HCT116 (cell line): ENCODE data around the gene TEX22. TPM values are rescaled to one million over a fixed set of nuclear protein-coding genes. Genes with fewer than 3 reads are reported as not detected.

Experiments
- ATAC-seq: fragments of 200-7000 bp; cut with Tn5 transposase; 2 replicates; pipeline ENCODE4 v1.9.1; 2020; ENCODE audit warnings: mild to moderate bottlenecking, moderate library complexity
- BruUV-seq: library from RNA; stranded (reverse); fragments of 400-500 nt; replicated peaks from 2 replicates; lab custom pipeline; 2021; lab: Mats Ljungman, UMichigan
- CTCF ChIA-PET: fragments of 300-600 bp; sonication (Branson Sonifier 250); formaldehyde crosslinking; loops from one replicate; lab custom pipeline; 2021; ENCODE audit warnings: antibody characterized with exemption; lab: Charles Lee
- POLR2A ChIA-PET: fragments of 300-600, 350-600 bp; sonication (Branson Sonifier 250); formaldehyde crosslinking; loops from one replicate; lab custom pipeline; 2021; ENCODE audit warnings: antibody characterized with exemption; lab: Charles Lee
- RAD21 ChIA-PET, 2 experiments: fragments of 300-600 bp; sonication (Branson Sonifier 250); formaldehyde crosslinking; loops; one replicate each; lab custom pipeline; 2023; ENCODE audit warnings: low total read pairs in 2 of 2; ENCODE audit not compliant: uncharacterized antibody in 2 of 2, unreplicated experiment in 2 of 2, low non-redundant PET in 1 of 2; lab: Charles Lee
- DNase-seq: peaks from one replicate; pipeline ENCODE4 v3.0.0-alpha.2; 2010; ENCODE audit warnings: low read depth, low spot score
- H2AFZ ChIP-seq: fragments of 200-600 bp; shearing (Covaris generic), sonication (generic); 2 replicates; pipeline ENCODE4 v1.6.1; 2017; ENCODE audit warnings: low read depth, mixed run types, mixed read lengths, antibody characterized with exemption, low read length; ENCODE audit not compliant: poor library complexity, severe bottlenecking
- H3K27ac ChIP-seq: 2 replicates; pipeline ENCODE4 v1.5.1; 2012; ENCODE audit warnings: low read depth, low read length
- H3K27me3 ChIP-seq: fragments of 200-600 bp; sonication (generic); 2 replicates; pipeline ENCODE4 v1.6.1; 2016; ENCODE audit warnings: mixed run types, low read length, mixed read lengths; ENCODE audit not compliant: insufficient read depth
- H3K36me3 ChIP-seq, 2 experiments: fragments of 200-500 bp in 1 of 2; fragments of 200-600 bp in 1 of 2; sonication (Bioruptor generic) in 1 of 2; sonication (generic) in 1 of 2; 2 replicates each; pipeline versions ENCODE4 v1.5.1 to v1.6.1; 2014 to 2016; ENCODE audit warnings: low read length in 2 of 2, inconsistent platforms in 1 of 2, mixed read lengths in 1 of 2, mixed run types in 1 of 2; ENCODE audit not compliant: insufficient read depth in 2 of 2, control insufficient read depth in 1 of 2
- H3K4me1 ChIP-seq, 2 experiments: fragments of 200-600 bp in 1 of 2; sonication (generic) in 1 of 2; 2 replicates each; pipeline versions ENCODE4 v1.5.1 to v1.6.1; 2012 to 2017; ENCODE audit warnings: low read length in 2 of 2, inconsistent platforms in 1 of 2, mild to moderate bottlenecking in 1 of 2, mixed read lengths in 1 of 2, mixed run types in 1 of 2, moderate library complexity in 1 of 2; ENCODE audit not compliant: insufficient read depth in 2 of 2, control insufficient read depth in 1 of 2
- H3K4me2 ChIP-seq: fragments of 200-600 bp; sonication (generic); 2 replicates; pipeline ENCODE4 v1.6.1; 2017; ENCODE audit warnings: mixed run types, low read length, mixed read lengths
- H3K4me3 ChIP-seq, 2 experiments: fragments of 200-600 bp in 1 of 2; sonication (generic) in 1 of 2; replicated peaks in 1 of 2; 2 replicates each; pipeline ENCODE4 v1.5.1; 2011 to 2016; ENCODE audit warnings: low read length in 2 of 2, control low read depth in 1 of 2, low read depth in 1 of 2, mild to moderate bottlenecking in 1 of 2, mixed read lengths in 1 of 2, mixed run types in 1 of 2
- H3K79me2 ChIP-seq: fragments of 200-600 bp; sonication (generic); 2 replicates; pipeline ENCODE4 v1.6.1; 2017; ENCODE audit warnings: mild to moderate bottlenecking, mixed run types, low read length, moderate library complexity, mixed read lengths; ENCODE audit not compliant: insufficient read depth
- H3K9ac ChIP-seq: fragments of 200-600 bp; sonication (generic); 2 replicates; pipeline ENCODE4 v1.6.1; 2016; ENCODE audit warnings: low read length, mixed read lengths
- H3K9me2 ChIP-seq: fragments of 200-600 bp; sonication (generic), shearing (Covaris generic); 2 replicates; pipeline ENCODE4 v1.6.1; 2017; ENCODE audit warnings: mixed run types, mild to moderate bottlenecking, moderate library complexity; ENCODE audit not compliant: insufficient read depth
- H3K9me3 ChIP-seq, 2 experiments: fragments of 200-500 bp in 1 of 2; fragments of 200-600 bp in 1 of 2; sonication (Bioruptor generic) in 1 of 2; sonication (generic) in 1 of 2; 2 replicates each; pipeline ENCODE4 v1.6.1; 2014 to 2017; ENCODE audit warnings: low read length in 2 of 2, mixed read lengths in 2 of 2, inconsistent platforms in 1 of 2, low read depth in 1 of 2, mild to moderate bottlenecking in 1 of 2, mixed run types in 1 of 2, moderate library complexity in 1 of 2; ENCODE audit not compliant: control insufficient read depth in 1 of 2, insufficient read depth in 1 of 2
- H4K20me1 ChIP-seq: fragments of 200-600 bp; sonication (generic), shearing (Covaris generic); 2 replicates; pipeline ENCODE4 v1.6.1; 2017; ENCODE audit warnings: mixed run types, mild to moderate bottlenecking, moderate library complexity; ENCODE audit not compliant: insufficient read depth
- ATF3 ChIP-seq: IDR thresholded peaks from 2 replicates; pipeline ENCODE4 v1.6.1; 2012
- CBX3 ChIP-seq: IDR thresholded peaks from 2 replicates; pipeline ENCODE4 v1.6.1; 2012; ENCODE audit warnings: low read depth
- CEBPB ChIP-seq: IDR thresholded peaks from 2 replicates; pipeline ENCODE4 v1.6.1; 2012; ENCODE audit warnings: low read depth
- EGR1 ChIP-seq: IDR thresholded peaks from 2 replicates; pipeline ENCODE4 v1.6.1; 2012; ENCODE audit warnings: low read depth
- ELF1 ChIP-seq: IDR thresholded peaks from 2 replicates; pipeline ENCODE4 v1.6.1; 2012; ENCODE audit warnings: low read depth, borderline replicate concordance
- EZH2phosphoT487 ChIP-seq: fragments of 200-600 bp; IDR thresholded peaks from 2 replicates; pipeline ENCODE4 v1.6.1; 2018; ENCODE audit warnings: antibody characterized with exemption, borderline replicate concordance
- MAX ChIP-seq: IDR thresholded peaks from 2 replicates; pipeline ENCODE4 v1.6.1; 2012
- POLR2A ChIP-seq: IDR thresholded peaks from 2 replicates; pipeline ENCODE4 v1.7.0; 2011; ENCODE audit warnings: borderline replicate concordance; ENCODE audit not compliant: insufficient read depth, insufficient read length; ENCODE audit errors: extremely low read depth
- SRF ChIP-seq: IDR thresholded peaks from 2 replicates; pipeline ENCODE4 v1.6.1; 2012; ENCODE audit warnings: low read depth
- ZBTB33 ChIP-seq: IDR thresholded peaks from 2 replicates; pipeline ENCODE4 v1.6.1; 2011; ENCODE audit warnings: mild to moderate bottlenecking, low read length, moderate library complexity; ENCODE audit not compliant: insufficient replicate concordance; ENCODE audit errors: extremely low read depth
- ZFX ChIP-seq: fragments of 450-650 bp; IDR thresholded peaks from 2 replicates; pipeline ENCODE4 v1.6.1; 2017
- ZNF274 ChIP-seq: fragments of 200-500 bp; sonication (Bioruptor generic); IDR thresholded peaks from 2 replicates; pipeline ENCODE4 v1.6.1; 2014; ENCODE audit warnings: mild to moderate bottlenecking, low read depth, low read length, inconsistent platforms
- intact Hi-C: fragments of 100-400 bp; cut with micrococcal nuclease; formaldehyde crosslinking; loops from 2 replicates; pipeline ENCODE4 v1.10.0; 2022
- total RNA-seq: library from RNA; stranded (reverse); gene quantifications from one replicate; pipeline ENCODE4 v1.2.1, GENCODE V29; 2021; ENCODE audit not compliant: unreplicated experiment

TEX22 gene
- total RNA-seq, 1 experiment from 2014 or later, result 3.8 TPM

GRCh38 chr14:105446971-105447370 lies 48.6 kb downstream of the TEX22 start:
- POLR2A ChIA-PET, result no interaction called here
- CTCF ChIA-PET, result no interaction called here
- Histone ChIP-seq H3K4me2 (no peak overlapping the region), H3K79me2 (peaks cover 20% of the 10 kb centered on the region; the same call in 1 of the 2 replicates), H3K9ac (no peak overlapping the region), H3K9me2 (no peaks in the 10 kb centered on the region), H3K36me3 (peaks cover 4 to 20% of the 10 kb centered on the region in 2 experiments; a peak in 3 of 4 replicates), H3K9me3 (no peaks in the 10 kb centered on the region), H2AFZ (no peak overlapping the region), H3K27ac (peak overlapping the region; percentile 22; the same call in 1 of the 2 replicates), H4K20me1 (no peaks in the 10 kb centered on the region), H3K27me3 (no peaks in the 10 kb centered on the region), H3K4me1 (no peaks in the 10 kb centered on the region), H3K4me3 (no peak overlapping the region)
- DNase-seq (no peak), ATAC-seq (no peak)
- RAD21 ChIA-PET, result no interaction called here
- BruUV-seq, result no TSS peak
- no peak for TF ChIP-seq MAX
- TF ChIP-seq ELF1, result no peak
- TF ChIP-seq EZH2phosphoT487, result no peak
- no peak for TF ChIP-seq ZBTB33
- TF ChIP-seq SRF, result no peak
- TF ChIP-seq CBX3, result no peak
- TF ChIP-seq ZNF274, result no peak
- TF ChIP-seq EGR1, result no peak
- TF ChIP-seq ZFX, result no peak
- no peak for TF ChIP-seq ATF3
- TF ChIP-seq POLR2A, result no peak
- no peak for TF ChIP-seq CEBPB
- intact Hi-C loops, result no loop called here
